Testis (tissue), 3 donors: ENCODE measurements around the gene SLC22A12. TPM values are rescaled to one million over a fixed set of nuclear protein-coding genes. Genes with fewer than 3 reads are reported as not detected.

Experiments used
- DNase-seq: peaks from one replicate; pipeline ENCODE4 v3.0.0-alpha.2; 2019
- H3K27ac ChIP-seq, 2 donors: fragments of 200-600 bp; sonication (generic); one replicate each; pipeline ENCODE4 v1.5.1; 2019
- H3K27me3 ChIP-seq: fragments of 200-600 bp; sonication (generic); one replicate; pipeline ENCODE4 v1.5.1; 2019
- H3K36me3 ChIP-seq: fragments of 200-600 bp; sonication (generic); one replicate; pipeline ENCODE4 v1.5.1; 2017; ENCODE audit warnings: low read depth; ENCODE audit errors: missing control alignments
- H3K4me1 ChIP-seq: fragments of 200-600 bp; sonication (generic); one replicate; pipeline ENCODE4 v1.5.1; 2019
- H3K4me3 ChIP-seq, 2 donors: fragments of 200-600 bp; sonication (generic); one replicate each; pipeline ENCODE4 v1.5.1; 2017 to 2019
- H3K9me3 ChIP-seq: fragments of 200-600 bp; sonication (generic); one replicate; pipeline ENCODE4 v1.5.1; 2017
- CTCF ChIP-seq, 3 experiments: fragments of 450-650 bp in 2 of 3; fragments of 200-600 bp in 1 of 3; sonication (generic) in 1 of 3; IDR thresholded peaks; one replicate each; pipeline ENCODE4 v1.5.1; 2016 to 2019; ENCODE audit warnings: antibody characterized with exemption in 3 of 3, mild to moderate bottlenecking in 2 of 3, moderate library complexity in 1 of 3
- POLR2A ChIP-seq: fragments of 450-650 bp; IDR thresholded peaks from one replicate; pipeline ENCODE4 v1.6.1; 2017; ENCODE audit warnings: antibody characterized with exemption, mild to moderate bottlenecking, moderate library complexity
- WGBS, 2 donors: methylation state at CpG; one replicate each; pipeline ENCODE4 v1.1.5; 2018; 5-methylcytosine and 5-hydroxymethylcytosine counted together
- intact Hi-C: fragments of 100-400 bp; cut with DNase I; formaldehyde crosslinking; loops from one replicate; pipeline ENCODE4 v1.15.1; 2023; ENCODE audit warnings: low total_unique reads
- polyA plus RNA-seq: library from polyadenylated mRNA; stranded (reverse); fragments of 350-450 nt; fragmentation: Illumina TruSeq; extraction: RNeasy Lipid Tissue Mini Kit (QIAGEN cat#74804); gene quantifications from one replicate; pipeline ENCODE4 v1.2.3, GENCODE V29; 2014; ENCODE audit warnings: low read depth, low replicate concordance; ENCODE audit not compliant: insufficient read depth
- total RNA-seq, 2 donors: library from RNA; depleted of rRNA; stranded (reverse); fragments of >200 nt; gene quantifications; one replicate each; pipeline ENCODE4 v1.2.3, GENCODE V29; 2016

The SLC22A12 gene
- total and polyA plus RNA-seq, 3 donors from 2014 or later = not detected

GRCh38 chr11:64613648-64614047 lies 22.6 kb downstream of the SLC22A12 start:
- TF ChIP-seq CTCF (IDR thresholded peaks at IDR 0.05) = no peak
- TF ChIP-seq POLR2A = no peak
- 77 to 80% methylated on average over 6 of the region's 6 CpGs for WGBS, 2 donors
- H3K4me1 ChIP-seq = peaks cover 27% of the 10 kb centered on the region

GRCh38 chr11:64614917-64615316 lies 23.9 kb downstream of the SLC22A12 start:
- Histone ChIP-seq H3K27me3 (no peaks in the 10 kb centered on the region), H3K4me1 (peaks cover 27% of the 10 kb centered on the region), H3K27ac (no peak overlapping the region), H3K4me3 (no peak overlapping the region), H3K36me3 (no peaks in the 10 kb centered on the region), H3K9me3 (no peaks in the 10 kb centered on the region)
- WGBS, 2 donors = 84 to 86% methylated on average over 5 of the region's 5 CpGs
- no peak for TF ChIP-seq CTCF (IDR thresholded peaks at IDR 0.05)
- no peak for TF ChIP-seq POLR2A
- intact Hi-C loops = no loop called here
- no peak for DNase-seq

More at GRCh38 chr11:64613648-64614047, 22.6 kb downstream of the SLC22A12 start:
- no peaks in the 10 kb centered on the region for H3K9me3 ChIP-seq
- DNase-seq = no peak
- H3K27ac ChIP-seq = no peak overlapping the region
- intact Hi-C loops = no loop called here
- H3K36me3 ChIP-seq = no peaks in the 10 kb centered on the region
- H3K27me3 ChIP-seq = no peaks in the 10 kb centered on the region
- no peak overlapping the region for H3K4me3 ChIP-seq

- Histone ChIP-seq H3K36me3 (no peaks in the 10 kb centered on the region), H3K4me1 (peaks cover 40% of the 10 kb centered on the region)
Measured at GRCh38 chr11:64616817-64617216, 25.8 kb downstream of the SLC22A12 start.

GRCh38 chr11:64619196-64619595 lies 28.2 kb downstream of the SLC22A12 start:
- H3K4me1 ChIP-seq = peaks cover 42% of the 10 kb centered on the region
- peak; percentile 88 for DNase-seq
- H3K27me3 ChIP-seq = no peaks in the 10 kb centered on the region
- TF ChIP-seq POLR2A (no peak), CTCF (IDR thresholded peaks at IDR 0.05) (no peak)
- intact Hi-C loops = no loop called here
- H3K4me3 ChIP-seq = no peak overlapping the region
- no peaks in the 10 kb centered on the region for H3K9me3 ChIP-seq
- peak overlapping the region; percentile 40 to 84 for H3K27ac ChIP-seq
- H3K36me3 ChIP-seq = no peaks in the 10 kb centered on the region
- 60 to 63% methylated on average over 4 of the region's 4 CpGs for WGBS, 2 donors

More at GRCh38 chr11:64616817-64617216, 25.8 kb downstream of the SLC22A12 start:
- no peak for DNase-seq
- Histone ChIP-seq H3K4me3 (no peak overlapping the region), H3K27me3 (no peaks in the 10 kb centered on the region), H3K27ac (no peak overlapping the region), H3K9me3 (no peaks in the 10 kb centered on the region)
- WGBS, 2 donors = 83 to 100% methylated on average over 2 to 3 of the region's 3 CpGs
- intact Hi-C loops = no loop called here
- no peak for TF ChIP-seq CTCF (IDR thresholded peaks at IDR 0.05)
- TF ChIP-seq POLR2A = no peak

GRCh38 chr11:64619811-64620380 lies 28.9 kb downstream of the SLC22A12 start:
- peak; percentile 89 for DNase-seq
- intact Hi-C loops = no loop called here
- H3K27me3 ChIP-seq = no peaks in the 10 kb centered on the region
- H3K36me3 ChIP-seq = no peaks in the 10 kb centered on the region
- 20 to 69% methylated on average over 4 to 5 of the region's 5 CpGs for WGBS, 2 donors
- H3K4me3 ChIP-seq = no peak overlapping the region
- TF ChIP-seq CTCF (IDR thresholded peaks at IDR 0.05) (no peak), POLR2A (no peak)
- H3K9me3 ChIP-seq = no peaks in the 10 kb centered on the region
- peak overlapping the region; percentile 40 to 84 for H3K27ac ChIP-seq
- H3K4me1 ChIP-seq = peaks cover 42% of the 10 kb centered on the region
